GM18867 (cell line): ENCODE data around the gene HDAC2.
A peak's percentile ranks its signal among the peaks of the same experiment; 100 is the strongest.
"Not testable (repeated sequence)": the region's sequence is repeated elsewhere in the genome, so short reads cannot be mapped to it uniquely, and the experiment has no call there.

Experiments used
- ATAC-seq: cut with Tn5 transposase; IDR thresholded peaks from one replicate; pipeline ENCODE4 v1.9.1; 2021; ENCODE audit warnings: mild to moderate bottlenecking, moderate library complexity; ENCODE audit not compliant: unreplicated experiment

Gene HDAC2

GRCh38 chr6:113970805-113971676, at the start of gene HDAC2:
Gene HDAC2, minus strand, starts transcription at chr6:113971148. Its CDS starts 240 bp downstream, at chr6:113970908.
- peak; percentile 84 for ATAC-seq

- ATAC-seq, result no peak
Measured at GRCh38 chr6:114020196-114020595, 49.2 kb upstream of the HDAC2 start.

GRCh38 chr6:114017146-114017545, 46.2 kb upstream of the HDAC2 start:
- not testable (repeated sequence) for ATAC-seq

GRCh38 chr6:114014106-114014505, 43.2 kb upstream of the HDAC2 start:
- not testable (repeated sequence) for ATAC-seq

- ATAC-seq, result not testable (repeated sequence)
Measured at GRCh38 chr6:114011486-114011885, 40.5 kb upstream of the HDAC2 start.

- no peak for ATAC-seq
Measured at GRCh38 chr6:114010540-114010939, 39.6 kb upstream of the HDAC2 start.

GRCh38 chr6:114009192-114009591, 38.2 kb upstream of the HDAC2 start:
- ATAC-seq, result no peak

- ATAC-seq, result no peak
Measured at GRCh38 chr6:114008331-114008730, 37.4 kb upstream of the HDAC2 start.

GRCh38 chr6:114007516-114007915, 36.6 kb upstream of the HDAC2 start:
- ATAC-seq, result peak; percentile 93

- no peak for ATAC-seq
Measured at GRCh38 chr6:114001354-114001753, 30.4 kb upstream of the HDAC2 start.

GRCh38 chr6:114000069-114000468, 29.1 kb upstream of the HDAC2 start:
- no peak for ATAC-seq

- no peak for ATAC-seq
Measured at GRCh38 chr6:113999284-113999683, 28.3 kb upstream of the HDAC2 start.

GRCh38 chr6:113998811-113999210, 27.9 kb upstream of the HDAC2 start:
- ATAC-seq, result no peak

GRCh38 chr6:113997116-113997515, 26.2 kb upstream of the HDAC2 start:
- no peak for ATAC-seq

GRCh38 chr6:113995634-113996033, 24.7 kb upstream of the HDAC2 start:
- ATAC-seq, result no peak

GRCh38 chr6:113994934-113995342, 24.0 kb upstream of the HDAC2 start:
- peak; percentile 100 for ATAC-seq

GRCh38 chr6:113989675-113990074, 18.7 kb upstream of the HDAC2 start:
- no peak for ATAC-seq

GRCh38 chr6:113982675-113983074, 11.7 kb upstream of the HDAC2 start:
- ATAC-seq, result not testable (repeated sequence)

- ATAC-seq, result no peak
Measured at GRCh38 chr6:113982055-113982550, 11.2 kb upstream of the HDAC2 start.

- peak; percentile 91 for ATAC-seq
Measured at GRCh38 chr6:113980937-113981554, 10.1 kb upstream of the HDAC2 start.

GRCh38 chr6:113979937-113980336, 9.0 kb upstream of the HDAC2 start:
- no peak for ATAC-seq

- ATAC-seq, result no peak
Measured at GRCh38 chr6:113978084-113978675, 7.2 kb upstream of the HDAC2 start.
